HG03575 (cell line): Measurements from ENCODE around the gene TFF2.

Experiments
- ATAC-seq: cut with Tn5 transposase; IDR thresholded peaks from one replicate; pipeline ENCODE4 v1.9.1; 2021; ENCODE audit not compliant: unreplicated experiment, insufficient number of reproducible peaks, low FRiP score; ENCODE audit errors: extremely low read depth

Gene TFF2

GRCh38 chr21:42312626-42313104 lies 38.1 kb downstream of the TFF2 start:
- ATAC-seq: no peak

- ATAC-seq: no peak
Observed at GRCh38 chr21:42311816-42312625, 38.8 kb downstream of the TFF2 start.

- no peak for ATAC-seq
Observed at GRCh38 chr21:42311160-42311559, 39.6 kb downstream of the TFF2 start.

- no peak for ATAC-seq
Observed at GRCh38 chr21:42310411-42311001, 40.3 kb downstream of the TFF2 start.

GRCh38 chr21:42309753-42310213 lies 41.0 kb downstream of the TFF2 start:
- ATAC-seq: no peak

- no peak for ATAC-seq
Observed at GRCh38 chr21:42308914-42309752, 41.7 kb downstream of the TFF2 start.

- ATAC-seq: no peak
Observed at GRCh38 chr21:42308161-42308913, 42.5 kb downstream of the TFF2 start.

GRCh38 chr21:42307106-42307505 lies 43.7 kb downstream of the TFF2 start:
- ATAC-seq: no peak

- no peak for ATAC-seq
Observed at GRCh38 chr21:42306366-42307035, 44.3 kb downstream of the TFF2 start.

- ATAC-seq: no peak
Observed at GRCh38 chr21:42305707-42306147, 45.1 kb downstream of the TFF2 start.

GRCh38 chr21:42304556-42305454 lies 46.0 kb downstream of the TFF2 start:
- ATAC-seq: no peak

- ATAC-seq: no peak
Observed at GRCh38 chr21:42303443-42303842, 47.4 kb downstream of the TFF2 start.

- no peak for ATAC-seq
Observed at GRCh38 chr21:42302794-42303193, 48.0 kb downstream of the TFF2 start.

- ATAC-seq: no peak
Observed at GRCh38 chr21:42302076-42302650, 48.6 kb downstream of the TFF2 start.

- ATAC-seq: no peak
Observed at GRCh38 chr21:42301371-42302075, 49.3 kb downstream of the TFF2 start.

GRCh38 chr21:42300956-42301355 lies 49.8 kb downstream of the TFF2 start:
- no peak for ATAC-seq
